Endothelial cell of umbilical vein (primary cell): Measurements from ENCODE around the gene MAEL. TPM values are rescaled to one million over a fixed set of nuclear protein-coding genes. Genes with fewer than 3 reads are reported as not detected.

ENCODE experiments used
- BruUV-seq: library from RNA; stranded (reverse); fragments of 400-500 nt; replicated peaks from 2 replicates; lab custom pipeline; 2021; lab: Mats Ljungman, UMichigan
- CTCF ChIA-PET: fragments of 300-600, 350-600 bp; sonication (Branson Sonifier 250); formaldehyde crosslinking; loops from one replicate; lab custom pipeline; 2021; ENCODE audit warnings: antibody characterized with exemption, inconsistent platforms; lab: Charles Lee
- POLR2A ChIA-PET: fragments of 300-600, 350-600 bp; sonication (Branson Sonifier 250); formaldehyde crosslinking; loops from one replicate; lab custom pipeline; 2021; ENCODE audit warnings: antibody characterized with exemption, inconsistent platforms; lab: Charles Lee
- DNase-seq: peaks from one replicate; pipeline ENCODE4 v3.0.0-alpha.2; 2011; ENCODE audit warnings: low read depth, low spot score
- FAIRE-seq: peaks from 2 replicates; lab custom pipeline; 2011; peaks lifted over from hg19 to GRCh38; lab: Jason Lieb, UNC
- H2AFZ ChIP-seq: 2 replicates; pipeline ENCODE4 v1.6.0; 2012; ENCODE audit warnings: low read depth, low read length, control low read depth, inconsistent platforms
- H3K27ac ChIP-seq: 2 replicates; pipeline ENCODE4 v1.5.1; 2011; ENCODE audit warnings: low read depth, mild to moderate bottlenecking, control low read depth, low read length, moderate library complexity; ENCODE audit not compliant: insufficient read depth
- H3K27me3 ChIP-seq, 2 experiments: 2 replicates each; pipeline versions ENCODE4 v1.6.0 to v1.6.1; 2011; ENCODE audit warnings: low read length in 2 of 2, mixed read lengths in 1 of 2; ENCODE audit not compliant: control insufficient read depth in 2 of 2, insufficient read depth in 2 of 2
- H3K36me3 ChIP-seq, 2 experiments: 2 replicates in 1 of 2; 3 replicates in 1 of 2; pipeline ENCODE4 v1.5.1; 2011; ENCODE audit warnings: low read length in 2 of 2, mild to moderate bottlenecking in 1 of 2, moderate library complexity in 1 of 2; ENCODE audit not compliant: control insufficient read depth in 2 of 2, insufficient read depth in 2 of 2; ENCODE audit errors: extremely low read depth in 1 of 2
- H3K4me1 ChIP-seq: 3 replicates; pipeline ENCODE4 v1.5.1; 2011; ENCODE audit warnings: mild to moderate bottlenecking, low read length; ENCODE audit not compliant: control insufficient read depth, insufficient read depth; ENCODE audit errors: extremely low read depth
- H3K4me2 ChIP-seq: 2 replicates; pipeline ENCODE4 v1.6.1; 2011; ENCODE audit warnings: low read length, control low read depth, mixed read lengths; ENCODE audit not compliant: insufficient read depth
- H3K4me3 ChIP-seq, 3 experiments: fragments of 200-600 bp in 1 of 3; sonication (generic), shearing (Covaris generic) in 1 of 3; replicated peaks in 1 of 3; 2 replicates each; pipeline ENCODE4 v1.5.1; 2011 to 2016; ENCODE audit warnings: control low read depth in 3 of 3, low read length in 3 of 3, mild to moderate bottlenecking in 2 of 3, inconsistent platforms in 1 of 3, low read depth in 1 of 3, moderate library complexity in 1 of 3; ENCODE audit not compliant: insufficient read depth in 1 of 3
- H3K79me2 ChIP-seq: 2 replicates; pipeline ENCODE4 v1.6.0; 2012; ENCODE audit warnings: low read length, inconsistent platforms; ENCODE audit not compliant: control insufficient read depth, insufficient read depth
- H3K9ac ChIP-seq: replicated peaks from 2 replicates; pipeline ENCODE3; 2011; ENCODE audit warnings: low read length, control low read depth; ENCODE audit not compliant: insufficient read depth; ENCODE audit errors: extremely low read depth
- H3K9me1 ChIP-seq: replicated peaks from 3 replicates; pipeline ENCODE4 v1.6.0; 2011; ENCODE audit warnings: mild to moderate bottlenecking, low read length; ENCODE audit not compliant: control insufficient read depth, insufficient read depth; ENCODE audit errors: extremely low read depth
- H3K9me3 ChIP-seq: replicated peaks from 2 replicates; pipeline ENCODE4 v1.5.1; 2012; ENCODE audit warnings: low read length, inconsistent platforms; ENCODE audit not compliant: control insufficient read depth, insufficient read depth
- H4K20me1 ChIP-seq: replicated peaks from 2 replicates; pipeline ENCODE3; 2011; ENCODE audit warnings: mild to moderate bottlenecking, low read length; ENCODE audit not compliant: control insufficient read depth, insufficient read depth; ENCODE audit errors: extremely low read depth
- EZH2 ChIP-seq: IDR thresholded peaks from 2 replicates; pipeline ENCODE4 v1.6.1; 2012; ENCODE audit warnings: borderline replicate concordance, low read depth, mild to moderate bottlenecking, moderate library complexity, low read length, inconsistent platforms; ENCODE audit not compliant: severe bottlenecking
- FOS ChIP-seq: IDR thresholded peaks from 2 replicates; pipeline ENCODE4 v1.6.1; 2011; ENCODE audit warnings: mild to moderate bottlenecking, low read length, moderate library complexity, borderline replicate concordance; ENCODE audit not compliant: insufficient read depth
- GATA2 ChIP-seq: IDR thresholded peaks from 2 replicates; pipeline ENCODE4 v1.7.0; 2011; ENCODE audit warnings: low read depth, mild to moderate bottlenecking, moderate library complexity, mixed read lengths, low read length; ENCODE audit not compliant: insufficient read length, insufficient read depth
- JUN ChIP-seq: IDR thresholded peaks from 2 replicates; pipeline ENCODE4 v1.6.1; 2011; ENCODE audit warnings: borderline replicate concordance, low read depth; ENCODE audit not compliant: insufficient read length, insufficient read depth
- MYC ChIP-seq: IDR thresholded peaks from one replicate; pipeline ENCODE4 v1.6.1; 2011; ENCODE audit warnings: mild to moderate bottlenecking, low read depth, low read length
- POLR2A ChIP-seq: IDR thresholded peaks from 2 replicates; pipeline ENCODE4 v1.6.1; 2012; ENCODE audit warnings: low read depth, mild to moderate bottlenecking, control low read depth, low read length
- POLR2AphosphoS5 ChIP-seq: IDR thresholded peaks from 2 replicates; pipeline ENCODE4 v1.6.1; 2012; ENCODE audit warnings: low read depth, mild to moderate bottlenecking, control low read depth, low read length, moderate library complexity; ENCODE audit not compliant: insufficient read depth
- dilution Hi-C: fragments of 300-500 bp; cut with MboI; formaldehyde crosslinking; loops from one replicate; pipeline ENCODE4 v1.15.0; 2019; ENCODE audit warnings: low sequenced_read_pairs; ENCODE audit not compliant: extremely low pct_ligation_motif_present
- intact Hi-C: fragments of 100-400 bp; cut with micrococcal nuclease; formaldehyde crosslinking; loops from one replicate; pipeline ENCODE4 v1.10.0; 2022
- polyA plus RNA-seq, 4 experiments: library from polyadenylated mRNA; depleted of rRNA in 3 of 4; stranded (reverse) in 3 of 4; unstranded in 1 of 4; fragments of >200 nt; gene quantifications; 2 replicates each; pipeline versions ENCODE4 v1.2.1 to v1.2.3, GENCODE V29; 2011 to 2012; ENCODE audit warnings: missing spikeins in 1 of 4
- total RNA-seq: library from RNA; stranded (reverse); gene quantifications from 2 replicates; pipeline ENCODE4 v1.2.3, GENCODE V29; 2021
- TF ChIP-seq, protein P1 (sequence below): IDR thresholded peaks from 2 replicates; pipeline ENCODE4 v1.6.1; 2011; ENCODE audit not compliant: insufficient read depth, insufficient read length
- TF ChIP-seq, protein P2 (sequence below), 2 donors: IDR thresholded peaks; 1 replicate in 1 of 2; 2 replicates in 1 of 2; pipeline ENCODE4 v1.5.1; 2011; ENCODE audit warnings: low read length in 2 of 2, mild to moderate bottlenecking in 2 of 2, moderate library complexity in 2 of 2, control low read depth in 1 of 2, inconsistent platforms in 1 of 2, low read depth in 1 of 2; ENCODE audit not compliant: insufficient read depth in 1 of 2; ENCODE audit errors: extremely low read depth in 1 of 2

Gene MAEL
- total and polyA plus RNA-seq, 2 donors (not counting 3 experiments of a cell fraction or from before 2014, with no cell fraction given): 0.04 TPM; not detected in 1

DNA sequence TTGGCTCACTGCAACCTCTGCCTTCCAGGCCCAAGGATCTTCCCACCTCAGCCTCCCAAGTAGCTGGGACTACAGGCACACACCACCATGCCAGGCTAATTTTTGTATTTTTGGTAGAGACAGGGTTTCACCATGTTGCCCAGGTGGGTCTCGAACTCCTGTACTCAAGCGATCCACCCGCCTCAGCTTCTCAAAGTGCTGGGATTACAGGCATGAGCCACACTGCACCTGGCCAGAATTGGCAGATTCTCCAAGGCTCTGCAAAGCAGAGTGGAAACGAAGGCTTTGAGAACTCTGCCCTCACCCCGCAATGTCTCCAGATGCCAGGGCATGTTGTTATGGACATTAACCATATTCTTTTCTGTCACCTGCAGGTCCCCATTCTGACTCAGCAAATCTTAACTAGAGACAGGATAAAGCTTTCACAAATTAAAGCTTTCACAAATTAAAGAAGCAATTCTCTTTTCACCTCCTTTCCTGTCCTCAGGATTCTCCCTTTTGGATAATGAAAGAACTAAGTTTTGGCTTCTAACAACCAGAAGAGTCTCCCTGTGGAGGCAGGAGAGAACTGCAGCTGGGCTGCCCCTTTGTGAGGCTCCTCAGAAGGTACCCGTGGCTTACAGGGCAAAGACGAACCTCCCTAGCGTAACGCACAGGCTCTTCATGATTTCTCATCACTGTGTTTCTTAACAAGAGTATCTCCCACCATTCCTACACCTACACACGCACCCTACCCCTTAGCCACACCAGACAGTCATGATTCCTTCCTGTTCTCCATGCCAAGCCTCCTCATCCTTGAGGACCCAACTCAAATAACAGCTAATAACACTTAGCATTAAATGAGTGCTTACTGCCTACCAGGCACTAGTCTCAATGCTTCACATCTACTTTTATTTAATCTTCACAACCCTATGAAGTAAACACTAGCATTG is 71.3 kb downstream of the MAEL start:
- TF ChIP-seq EZH2: no peak
- TF ChIP-seq, protein P1, sequence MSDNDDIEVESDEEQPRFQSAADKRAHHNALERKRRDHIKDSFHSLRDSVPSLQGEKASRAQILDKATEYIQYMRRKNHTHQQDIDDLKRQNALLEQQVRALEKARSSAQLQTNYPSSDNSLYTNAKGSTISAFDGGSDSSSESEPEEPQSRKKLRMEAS: no peak
- no peak for TF ChIP-seq POLR2AphosphoS5
- TF ChIP-seq, protein P2, sequence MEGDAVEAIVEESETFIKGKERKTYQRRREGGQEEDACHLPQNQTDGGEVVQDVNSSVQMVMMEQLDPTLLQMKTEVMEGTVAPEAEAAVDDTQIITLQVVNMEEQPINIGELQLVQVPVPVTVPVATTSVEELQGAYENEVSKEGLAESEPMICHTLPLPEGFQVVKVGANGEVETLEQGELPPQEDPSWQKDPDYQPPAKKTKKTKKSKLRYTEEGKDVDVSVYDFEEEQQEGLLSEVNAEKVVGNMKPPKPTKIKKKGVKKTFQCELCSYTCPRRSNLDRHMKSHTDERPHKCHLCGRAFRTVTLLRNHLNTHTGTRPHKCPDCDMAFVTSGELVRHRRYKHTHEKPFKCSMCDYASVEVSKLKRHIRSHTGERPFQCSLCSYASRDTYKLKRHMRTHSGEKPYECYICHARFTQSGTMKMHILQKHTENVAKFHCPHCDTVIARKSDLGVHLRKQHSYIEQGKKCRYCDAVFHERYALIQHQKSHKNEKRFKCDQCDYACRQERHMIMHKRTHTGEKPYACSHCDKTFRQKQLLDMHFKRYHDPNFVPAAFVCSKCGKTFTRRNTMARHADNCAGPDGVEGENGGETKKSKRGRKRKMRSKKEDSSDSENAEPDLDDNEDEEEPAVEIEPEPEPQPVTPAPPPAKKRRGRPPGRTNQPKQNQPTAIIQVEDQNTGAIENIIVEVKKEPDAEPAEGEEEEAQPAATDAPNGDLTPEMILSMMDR (IDR thresholded peaks at IDR 0.05; ENCODE audit: extremely low read depth in 1 of 2, insufficient read depth in 1 of 2, low read depth in 1 of 2, low read length in 2 of 2): no peak
- no peak for TF ChIP-seq GATA2
- no peak for TF ChIP-seq FOS
- no peak for TF ChIP-seq MYC
- TF ChIP-seq POLR2A: no peak
- no peak for TF ChIP-seq JUN
- peaks cover 0 to 5% of the 10 kb centered on the region in 2 experiments for H3K27me3 ChIP-seq
- CTCF ChIA-PET: interaction anchor here (0.6 to 12.6 kb wide), 21 partner anchors 9 to 1136 kb away, joined by 3 to 509 read pairs (median 5); partner anchors contain the start of genes CREG1, POGK, POU2F1 and TADA1
- H2AFZ ChIP-seq: no peak overlapping the region
- H3K4me1 ChIP-seq: peaks cover 3% of the 10 kb centered on the region
- no peaks in the 10 kb centered on the region for H3K79me2 ChIP-seq
- no peak for FAIRE-seq
- no peaks in the 10 kb centered on the region for H4K20me1 ChIP-seq
- H3K27ac ChIP-seq: no peak overlapping the region
- H3K4me3 ChIP-seq: no peak overlapping the region
- DNase-seq: no peak
- no peak overlapping the region for H3K9ac ChIP-seq
- intact Hi-C loops (no loop called here), dilution Hi-C loops (no loop called here)
- POLR2A ChIA-PET: no interaction called here
- no peaks in the 10 kb centered on the region for H3K36me3 ChIP-seq
- no peaks in the 10 kb centered on the region for H3K9me1 ChIP-seq
- H3K4me2 ChIP-seq: no peak overlapping the region
- BruUV-seq: no TSS peak
- H3K9me3 ChIP-seq: no peaks in the 10 kb centered on the region
